Panc1 (cell line): ENCODE results near the gene POFUT2. TPM values are rescaled to one million over a fixed set of nuclear protein-coding genes. Genes with fewer than 3 reads are reported as not detected.

Source experiments
- ATAC-seq: fragments of 200-7000 bp; cut with Tn5 transposase; 2 replicates; pipeline ENCODE4 v1.9.1; 2020; ENCODE audit warnings: mild to moderate bottlenecking, moderate library complexity
- BruUV-seq: library from RNA; stranded (reverse); fragments of 400-500 nt; replicated peaks from 2 replicates; lab custom pipeline; 2021; lab: Mats Ljungman, UMichigan
- CTCF ChIA-PET: fragments of 300-600 bp; sonication (Branson Sonifier 250); formaldehyde crosslinking; loops from one replicate; lab custom pipeline; 2022; ENCODE audit warnings: antibody characterized with exemption; lab: Charles Lee
- POLR2A ChIA-PET: fragments of 300-600 bp; sonication (Branson Sonifier 250); formaldehyde crosslinking; loops from one replicate; lab custom pipeline; 2022; ENCODE audit warnings: antibody characterized with exemption; lab: Charles Lee
- DNase-seq: peaks from one replicate; pipeline ENCODE4 v3.0.0-alpha.2; 2010; ENCODE audit warnings: low read depth, low spot score
- H3K27ac ChIP-seq: 2 replicates; pipeline ENCODE4 v1.5.1; 2011; ENCODE audit warnings: mild to moderate bottlenecking, low read length, inconsistent platforms
- H3K27me3 ChIP-seq: fragments of 200-500 bp; sonication (Bioruptor generic); 2 replicates; pipeline ENCODE4 v1.6.0; 2014; ENCODE audit warnings: low read length, inconsistent platforms; ENCODE audit not compliant: control insufficient read depth, insufficient read depth
- H3K36me3 ChIP-seq: fragments of 200-500 bp; sonication (Bioruptor generic); 2 replicates; pipeline ENCODE4 v1.5.1; 2014; ENCODE audit warnings: inconsistent platforms, mild to moderate bottlenecking, low read length, moderate library complexity; ENCODE audit not compliant: control insufficient read depth, insufficient read depth
- H3K4me1 ChIP-seq: 2 replicates; pipeline ENCODE4 v1.5.1; 2011; ENCODE audit warnings: inconsistent platforms, mild to moderate bottlenecking, low read length, moderate library complexity; ENCODE audit not compliant: control insufficient read depth, insufficient read depth
- H3K4me3 ChIP-seq, 2 experiments: 2 replicates each; pipeline ENCODE4 v1.5.1; 2011 to 2012; ENCODE audit warnings: low read depth in 2 of 2, low read length in 2 of 2, mild to moderate bottlenecking in 2 of 2, inconsistent platforms in 1 of 2, moderate library complexity in 1 of 2
- H3K9me3 ChIP-seq: fragments of 200-500 bp; sonication (Bioruptor generic); 2 replicates; pipeline ENCODE4 v1.5.1; 2014; ENCODE audit warnings: low read depth, mild to moderate bottlenecking, inconsistent platforms, low read length, moderate library complexity; ENCODE audit not compliant: control insufficient read depth, insufficient read depth
- CTCF ChIP-seq: fragments of 450-650 bp; IDR thresholded peaks from 2 replicates; pipeline ENCODE4 v1.5.1; 2017; ENCODE audit warnings: mild to moderate bottlenecking
- POLR2AphosphoS5 ChIP-seq: IDR thresholded peaks from 2 replicates; pipeline ENCODE4 v1.6.1; 2012; ENCODE audit warnings: mild to moderate bottlenecking, low read depth, low read length, moderate library complexity
- SIN3A ChIP-seq: IDR thresholded peaks from 2 replicates; pipeline ENCODE4 v1.6.1; 2012; ENCODE audit warnings: low read depth, mild to moderate bottlenecking, low read length, moderate library complexity, borderline replicate concordance; ENCODE audit not compliant: insufficient read depth
- TCF7L2 ChIP-seq: IDR thresholded peaks from 2 replicates; pipeline ENCODE4 v1.6.1; 2011; ENCODE audit warnings: mild to moderate bottlenecking, low read depth, low read length, inconsistent platforms
- in situ Hi-C: cut with HindIII; loops from 2 replicates; pipeline ENCODE4 v1.10.0; 2016; ENCODE audit warnings: low sequenced_read_pairs, low pct_unique_long_range_greater_than_20kb
- intact Hi-C: fragments of 100-400 bp; cut with micrococcal nuclease; formaldehyde crosslinking; loops from one replicate; pipeline ENCODE4 v1.10.0; 2022; ENCODE audit not compliant: unreplicated experiment
- total RNA-seq: library from RNA; stranded (reverse); gene quantifications from one replicate; pipeline ENCODE4 v1.2.1, GENCODE V29; 2021; ENCODE audit not compliant: unreplicated experiment
- TF ChIP-seq, protein P1 (sequence below), 2 experiments: IDR thresholded peaks; 2 replicates each; pipeline ENCODE4 v1.6.1; 2011 to 2012; ENCODE audit warnings: low read depth in 2 of 2, control low read depth in 1 of 2, low read length in 1 of 2, mild to moderate bottlenecking in 1 of 2, moderate library complexity in 1 of 2; ENCODE audit not compliant: insufficient read depth in 1 of 2

POFUT2 gene
- total RNA-seq, 1 experiment from 2014 or later: 59.6 TPM

GRCh38 chr21:45303091-45303615 is 15.5 kb upstream of the POFUT2 start:
- Histone ChIP-seq H3K27ac (no peak overlapping the region), H3K4me3 (no peak overlapping the region), H3K36me3 (no peaks in the 10 kb centered on the region), H3K4me1 (peaks cover 35% of the 10 kb centered on the region), H3K27me3 (no peaks in the 10 kb centered on the region), H3K9me3 (no peaks in the 10 kb centered on the region)
- POLR2A ChIA-PET: no interaction called here
- TF ChIP-seq SIN3A (no peak), POLR2AphosphoS5 (no peak), TCF7L2 (no peak), CTCF (no peak)
- TF ChIP-seq, protein P1, sequence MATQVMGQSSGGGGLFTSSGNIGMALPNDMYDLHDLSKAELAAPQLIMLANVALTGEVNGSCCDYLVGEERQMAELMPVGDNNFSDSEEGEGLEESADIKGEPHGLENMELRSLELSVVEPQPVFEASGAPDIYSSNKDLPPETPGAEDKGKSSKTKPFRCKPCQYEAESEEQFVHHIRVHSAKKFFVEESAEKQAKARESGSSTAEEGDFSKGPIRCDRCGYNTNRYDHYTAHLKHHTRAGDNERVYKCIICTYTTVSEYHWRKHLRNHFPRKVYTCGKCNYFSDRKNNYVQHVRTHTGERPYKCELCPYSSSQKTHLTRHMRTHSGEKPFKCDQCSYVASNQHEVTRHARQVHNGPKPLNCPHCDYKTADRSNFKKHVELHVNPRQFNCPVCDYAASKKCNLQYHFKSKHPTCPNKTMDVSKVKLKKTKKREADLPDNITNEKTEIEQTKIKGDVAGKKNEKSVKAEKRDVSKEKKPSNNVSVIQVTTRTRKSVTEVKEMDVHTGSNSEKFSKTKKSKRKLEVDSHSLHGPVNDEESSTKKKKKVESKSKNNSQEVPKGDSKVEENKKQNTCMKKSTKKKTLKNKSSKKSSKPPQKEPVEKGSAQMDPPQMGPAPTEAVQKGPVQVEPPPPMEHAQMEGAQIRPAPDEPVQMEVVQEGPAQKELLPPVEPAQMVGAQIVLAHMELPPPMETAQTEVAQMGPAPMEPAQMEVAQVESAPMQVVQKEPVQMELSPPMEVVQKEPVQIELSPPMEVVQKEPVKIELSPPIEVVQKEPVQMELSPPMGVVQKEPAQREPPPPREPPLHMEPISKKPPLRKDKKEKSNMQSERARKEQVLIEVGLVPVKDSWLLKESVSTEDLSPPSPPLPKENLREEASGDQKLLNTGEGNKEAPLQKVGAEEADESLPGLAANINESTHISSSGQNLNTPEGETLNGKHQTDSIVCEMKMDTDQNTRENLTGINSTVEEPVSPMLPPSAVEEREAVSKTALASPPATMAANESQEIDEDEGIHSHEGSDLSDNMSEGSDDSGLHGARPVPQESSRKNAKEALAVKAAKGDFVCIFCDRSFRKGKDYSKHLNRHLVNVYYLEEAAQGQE (IDR thresholded peaks at IDR 0.05; ENCODE audit: insufficient read depth in 1 of 2, low read depth in 2 of 2, low read length in 1 of 2): no peak
- ATAC-seq (no peak), DNase-seq (no peak)
- BruUV-seq: no TSS peak
- in situ Hi-C loops: no loop called here
- intact Hi-C loops: no loop called here
- CTCF ChIA-PET: no interaction called here

- Histone ChIP-seq H3K4me3 (no peak overlapping the region), H3K9me3 (no peaks in the 10 kb centered on the region), H3K27ac (no peak overlapping the region), H3K36me3 (no peaks in the 10 kb centered on the region), H3K4me1 (peaks cover 34% of the 10 kb centered on the region), H3K27me3 (no peaks in the 10 kb centered on the region)
- ATAC-seq (no peak), DNase-seq (no peak)
- intact Hi-C loops (no loop called here), in situ Hi-C loops (no loop called here)
- POLR2A ChIA-PET: no interaction called here
- TF ChIP-seq POLR2AphosphoS5 (no peak), TCF7L2 (no peak), CTCF (no peak), SIN3A (no peak)
- TF ChIP-seq, protein P1 (IDR thresholded peaks at IDR 0.05; ENCODE audit: insufficient read depth in 1 of 2, low read depth in 2 of 2, low read length in 1 of 2): no peak
- CTCF ChIA-PET: no interaction called here
- no TSS peak for BruUV-seq
These were observed 14.7 kb upstream of the POFUT2 start for GRCh38 chr21:45302082-45303061.
